Stimulated activated CD4-positive, alpha-beta T cell treated with anti-CD3 and anti-CD28 coated beads, Interleukin-15, amount 100 ng/mL, for 24 hours (primary cell): Measurements from ENCODE around the gene CXCL5.
"Not testable (repeated sequence)": the region's sequence is repeated elsewhere in the genome, so short reads cannot be mapped to it uniquely, and the experiment has no call there.

Source experiments
- DNase-seq: peaks from one replicate; pipeline ENCODE4 v3.0.0-alpha.2; 2020

CXCL5 gene

DNA sequence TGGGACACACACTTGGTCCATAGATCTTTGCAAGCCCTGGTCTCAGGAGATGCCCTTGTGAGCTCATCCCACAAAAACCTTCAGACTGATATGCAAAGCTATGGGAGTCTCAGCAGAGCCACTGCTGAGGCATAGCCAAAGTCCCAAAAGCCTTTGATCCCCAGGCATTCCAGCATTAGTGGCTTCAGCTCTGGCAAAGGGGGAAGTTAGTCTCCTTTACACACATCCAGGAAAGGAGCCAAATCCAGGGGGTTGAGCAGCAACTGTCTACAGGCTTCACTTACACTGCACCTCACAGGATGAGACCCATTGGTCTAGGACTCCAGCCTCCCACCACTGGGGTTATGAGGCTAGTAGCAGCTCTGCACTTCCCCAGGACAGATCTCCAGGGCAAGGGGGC is 30.6 kb downstream of the CXCL5 start:
- no peak for DNase-seq

DNA sequence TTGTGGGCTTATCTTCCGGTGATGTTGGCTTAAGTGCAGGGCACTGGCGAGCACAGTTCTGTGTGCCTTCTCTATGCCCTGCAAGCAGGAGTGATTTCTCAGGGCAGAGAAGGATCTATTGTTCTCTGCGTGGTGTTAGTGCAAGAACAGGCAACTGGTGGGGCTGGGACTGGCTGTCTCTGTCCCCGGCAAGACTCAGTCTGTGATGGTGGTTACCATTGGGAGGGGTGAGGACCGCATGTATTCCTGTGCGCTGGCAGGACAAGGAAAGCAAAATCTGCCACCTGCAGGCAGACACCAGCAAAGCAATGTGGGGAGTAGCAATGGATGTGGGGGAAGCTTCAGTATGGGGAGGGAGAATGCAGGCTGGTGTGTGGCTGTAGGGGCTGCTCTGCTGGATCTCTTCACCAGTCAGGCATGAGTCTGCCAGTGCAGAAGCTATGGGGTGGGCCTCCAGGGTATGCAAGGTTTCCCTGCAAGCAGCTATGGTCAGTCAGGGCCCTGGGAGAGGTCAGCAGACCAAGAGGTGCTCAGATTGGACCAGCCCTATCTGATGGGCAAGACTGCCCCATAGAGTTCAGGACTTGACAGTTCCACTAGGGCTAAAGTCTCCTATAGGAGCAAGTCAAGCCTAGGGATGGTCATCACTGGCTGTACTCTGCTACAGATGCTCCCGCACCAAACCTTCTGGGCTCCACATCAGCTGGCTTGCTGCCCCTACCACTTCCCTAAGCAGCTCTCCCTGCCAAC is 33.4 kb downstream of the CXCL5 start:
- DNase-seq, result no peak

DNA sequence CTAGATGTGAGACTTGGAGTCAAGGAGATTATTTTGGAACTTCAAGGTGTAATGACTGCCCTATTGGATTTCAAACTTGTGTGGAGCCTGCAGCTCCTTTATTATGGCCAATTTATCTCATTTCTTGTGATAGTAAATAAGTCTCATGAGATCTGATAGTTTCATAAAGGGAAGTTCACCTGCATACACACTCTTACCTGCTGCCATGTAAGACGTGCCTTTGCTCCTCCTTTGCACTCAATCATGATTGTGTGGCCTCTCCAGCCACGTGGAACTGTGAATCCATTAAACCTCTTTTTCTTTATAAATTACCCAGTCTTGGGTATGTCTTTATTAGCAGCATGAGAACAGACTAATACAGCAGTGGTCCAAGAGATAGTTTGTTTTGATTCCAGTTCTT is 35.8 kb downstream of the CXCL5 start:
- DNase-seq, result no peak

DNA sequence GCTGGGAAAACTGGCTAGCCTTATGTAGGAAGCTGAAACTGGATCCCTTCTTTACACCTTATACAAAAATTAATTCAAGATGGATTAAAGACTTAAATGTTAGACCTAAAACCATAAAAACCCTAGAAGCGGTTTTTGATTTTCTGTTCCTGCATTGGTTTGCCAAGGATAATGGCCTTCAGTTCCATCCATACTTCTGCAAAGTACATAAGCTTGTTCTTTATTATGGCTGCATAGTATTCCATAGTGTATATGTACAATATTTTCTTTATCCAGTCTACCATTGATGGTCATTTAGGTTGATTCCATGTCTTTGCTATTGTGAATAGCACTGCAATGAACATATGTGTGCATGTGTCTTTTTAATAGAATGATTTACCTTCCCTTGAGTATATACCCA is 39.4 kb downstream of the CXCL5 start:
- not testable (repeated sequence) for DNase-seq

DNA sequence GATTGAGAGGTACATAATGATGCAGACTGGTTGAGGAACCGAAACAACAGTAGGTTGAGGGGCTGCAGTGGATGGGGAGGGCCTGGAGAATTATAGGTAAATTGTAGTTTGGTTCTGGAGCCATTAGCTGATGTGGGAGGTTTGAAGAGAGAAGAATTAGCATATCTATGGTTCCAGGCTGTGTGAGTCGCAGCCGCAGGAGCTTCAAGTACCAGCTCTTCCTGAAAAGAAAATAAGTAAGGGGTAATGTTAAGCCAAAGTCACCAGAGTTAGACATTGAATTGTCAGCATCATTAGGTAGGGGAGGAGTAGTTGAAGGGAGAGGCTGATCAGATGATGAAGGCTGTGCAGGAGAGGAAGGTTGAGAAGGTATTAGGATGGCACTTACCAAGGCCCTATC is 46.1 kb downstream of the CXCL5 start:
- no peak for DNase-seq

DNA sequence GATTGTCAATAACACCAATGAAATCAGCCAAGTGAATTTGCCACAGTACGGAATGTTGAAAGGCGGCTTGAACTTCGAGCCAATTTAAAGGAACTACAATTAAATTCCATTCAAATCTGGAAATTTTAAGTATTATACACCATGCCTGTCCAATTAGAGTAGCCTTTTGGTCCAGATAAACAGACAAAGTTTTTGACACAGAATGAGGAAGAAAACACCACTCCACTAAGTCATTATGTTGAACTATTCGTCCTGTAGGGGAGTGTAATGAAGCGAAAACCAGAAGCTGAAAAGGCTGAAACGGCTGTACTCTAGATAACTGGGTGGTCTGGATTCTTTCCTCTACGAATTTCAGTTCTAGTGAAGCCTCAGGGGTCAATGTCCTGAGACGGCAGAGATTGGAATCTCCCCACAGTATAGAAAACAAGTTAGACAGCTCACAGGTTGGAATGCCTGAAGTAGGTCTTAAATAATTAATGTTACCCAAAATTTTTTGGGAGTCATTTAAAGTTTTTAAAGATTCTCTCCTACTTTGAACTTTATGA is 48.0 kb downstream of the CXCL5 start:
- not testable (repeated sequence) for DNase-seq

DNA sequence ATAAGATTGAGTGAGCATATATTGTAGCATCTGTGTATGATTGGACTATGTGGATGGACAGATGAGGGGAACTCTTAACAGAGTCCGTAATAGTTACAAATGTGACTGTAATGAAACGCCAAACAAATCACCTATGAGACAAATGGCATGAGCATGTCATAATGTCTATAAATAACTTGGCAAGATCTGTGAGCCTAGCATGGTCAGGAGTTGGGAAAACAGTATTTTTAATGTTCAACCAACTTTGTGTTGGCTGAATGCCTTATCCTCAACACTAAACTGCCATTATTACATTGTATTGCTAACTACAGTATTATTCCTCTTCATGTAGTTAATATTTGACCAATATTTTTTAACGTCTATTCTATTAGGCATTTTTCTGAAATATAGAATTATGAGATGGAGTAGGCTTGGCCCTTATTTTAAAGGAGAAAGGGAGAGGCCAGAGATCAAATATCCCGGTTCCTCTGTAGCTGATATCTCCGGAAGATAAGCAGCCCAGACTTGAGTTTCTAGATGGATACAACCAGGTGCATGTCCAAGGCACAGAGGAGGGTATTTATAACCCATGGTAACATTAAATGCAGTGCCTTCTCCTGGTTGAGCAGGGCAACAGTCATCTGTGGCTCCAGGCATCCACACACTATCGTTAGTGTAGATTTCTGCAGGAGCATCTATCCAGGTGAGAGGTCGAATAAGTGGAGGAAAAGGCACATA is 49.3 kb downstream of the CXCL5 start:
- DNase-seq, result no peak

DNA sequence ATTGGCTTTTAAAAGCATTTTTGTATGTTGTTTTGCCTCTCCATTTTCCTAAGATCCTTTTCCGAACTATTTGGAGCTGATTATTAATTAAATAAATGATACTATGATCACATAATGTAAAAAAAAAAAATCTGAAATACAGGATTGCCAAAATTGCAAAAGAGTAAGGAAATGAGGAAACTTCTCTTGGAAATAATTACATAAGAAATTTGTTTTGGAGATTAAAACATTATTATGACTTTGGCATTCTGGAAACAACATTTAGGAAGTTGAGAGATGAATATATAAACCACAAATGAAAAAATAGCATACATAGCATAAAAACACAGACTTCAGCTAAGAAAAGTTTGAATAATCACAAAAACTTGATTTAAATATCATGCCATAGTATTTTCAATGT is 50.2 kb downstream of the CXCL5 start:
- DNase-seq, result no peak

DNA sequence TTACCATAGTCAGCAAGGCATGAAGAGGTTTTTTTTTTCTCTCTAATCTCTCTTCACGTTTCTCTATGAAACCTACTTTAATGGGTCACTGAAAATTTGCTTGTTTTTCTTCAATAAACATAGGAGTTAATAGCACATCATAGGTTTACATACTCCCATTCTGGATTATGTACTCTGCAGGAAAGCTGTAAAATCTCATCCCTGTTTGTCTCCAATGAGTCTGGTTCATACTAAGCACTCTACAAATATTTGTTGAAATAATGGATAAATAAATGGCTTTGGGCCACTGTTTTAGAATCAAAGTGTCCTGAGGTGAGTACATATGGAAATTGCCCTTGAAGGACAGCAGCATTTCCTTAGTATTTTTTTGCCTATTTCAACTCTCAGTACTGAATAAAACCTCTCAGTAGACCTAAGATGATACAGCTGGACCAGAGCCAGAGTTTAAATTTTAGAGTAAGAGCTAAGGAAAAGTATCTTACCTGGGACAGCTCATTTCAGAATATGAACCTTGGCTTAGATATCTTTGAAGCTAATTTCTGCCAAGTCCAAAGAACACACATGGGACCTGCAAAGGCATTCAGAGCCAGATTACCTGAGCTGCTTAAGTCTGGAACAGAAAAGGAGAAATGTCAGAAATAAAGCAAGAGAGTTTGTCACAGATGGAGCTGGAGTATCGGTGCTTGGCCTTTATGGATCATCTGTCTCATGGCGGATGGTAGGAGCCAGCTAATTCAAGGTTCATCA is 51.1 kb downstream of the CXCL5 start:
- no peak for DNase-seq

DNA sequence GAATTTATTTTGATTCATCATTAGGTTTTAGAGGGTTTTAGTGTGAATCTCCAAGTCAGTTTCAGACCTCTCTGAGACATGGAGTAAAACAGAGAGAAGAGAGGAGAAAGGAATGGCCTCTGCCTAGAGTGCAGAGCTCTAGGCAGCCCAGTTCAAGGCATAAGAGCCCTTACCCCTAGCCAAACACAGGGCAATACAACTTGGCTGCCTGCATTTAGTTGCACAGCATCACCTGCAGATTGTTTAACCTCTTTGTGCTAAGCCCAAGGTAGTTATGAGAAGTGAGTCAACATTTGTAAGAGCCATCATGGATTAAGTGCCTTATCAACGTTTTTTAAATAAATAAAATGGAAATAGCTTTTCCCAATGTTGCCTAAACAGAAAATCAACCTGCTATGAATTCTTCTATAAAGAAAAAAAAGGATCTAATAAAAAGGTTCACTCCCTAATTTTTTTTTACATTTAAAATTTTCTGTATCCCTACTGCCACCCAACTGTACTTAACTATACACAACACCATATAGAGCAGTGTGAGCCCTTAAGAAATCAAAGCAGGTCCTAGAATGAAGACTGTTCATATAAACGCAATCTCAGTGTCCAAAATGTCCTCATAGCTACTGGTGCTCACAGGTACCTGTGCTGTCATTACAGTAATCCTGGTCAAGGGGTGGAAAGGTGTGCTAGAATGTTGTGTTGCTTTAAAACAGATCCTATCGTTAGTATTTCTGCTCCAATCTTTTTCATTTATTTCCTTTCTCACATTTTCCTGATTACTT is 52.6 kb downstream of the CXCL5 start:
- DNase-seq, result no peak
